GM21529 (cell line): ENCODE results near the gene FBXW5.

ENCODE experiments used
- ATAC-seq: cut with Tn5 transposase; IDR thresholded peaks from one replicate; pipeline ENCODE4 v1.9.1; 2021; ENCODE audit not compliant: unreplicated experiment

Gene FBXW5, protein sequence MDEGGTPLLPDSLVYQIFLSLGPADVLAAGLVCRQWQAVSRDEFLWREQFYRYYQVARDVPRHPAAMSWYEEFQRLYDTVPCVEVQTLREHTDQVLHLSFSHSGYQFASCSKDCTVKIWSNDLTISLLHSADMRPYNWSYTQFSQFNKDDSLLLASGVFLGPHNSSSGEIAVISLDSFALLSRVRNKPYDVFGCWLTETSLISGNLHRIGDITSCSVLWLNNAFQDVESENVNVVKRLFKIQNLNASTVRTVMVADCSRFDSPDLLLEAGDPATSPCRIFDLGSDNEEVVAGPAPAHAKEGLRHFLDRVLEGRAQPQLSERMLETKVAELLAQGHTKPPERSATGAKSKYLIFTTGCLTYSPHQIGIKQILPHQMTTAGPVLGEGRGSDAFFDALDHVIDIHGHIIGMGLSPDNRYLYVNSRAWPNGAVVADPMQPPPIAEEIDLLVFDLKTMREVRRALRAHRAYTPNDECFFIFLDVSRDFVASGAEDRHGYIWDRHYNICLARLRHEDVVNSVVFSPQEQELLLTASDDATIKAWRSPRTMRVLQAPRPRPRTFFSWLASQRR

DNA sequence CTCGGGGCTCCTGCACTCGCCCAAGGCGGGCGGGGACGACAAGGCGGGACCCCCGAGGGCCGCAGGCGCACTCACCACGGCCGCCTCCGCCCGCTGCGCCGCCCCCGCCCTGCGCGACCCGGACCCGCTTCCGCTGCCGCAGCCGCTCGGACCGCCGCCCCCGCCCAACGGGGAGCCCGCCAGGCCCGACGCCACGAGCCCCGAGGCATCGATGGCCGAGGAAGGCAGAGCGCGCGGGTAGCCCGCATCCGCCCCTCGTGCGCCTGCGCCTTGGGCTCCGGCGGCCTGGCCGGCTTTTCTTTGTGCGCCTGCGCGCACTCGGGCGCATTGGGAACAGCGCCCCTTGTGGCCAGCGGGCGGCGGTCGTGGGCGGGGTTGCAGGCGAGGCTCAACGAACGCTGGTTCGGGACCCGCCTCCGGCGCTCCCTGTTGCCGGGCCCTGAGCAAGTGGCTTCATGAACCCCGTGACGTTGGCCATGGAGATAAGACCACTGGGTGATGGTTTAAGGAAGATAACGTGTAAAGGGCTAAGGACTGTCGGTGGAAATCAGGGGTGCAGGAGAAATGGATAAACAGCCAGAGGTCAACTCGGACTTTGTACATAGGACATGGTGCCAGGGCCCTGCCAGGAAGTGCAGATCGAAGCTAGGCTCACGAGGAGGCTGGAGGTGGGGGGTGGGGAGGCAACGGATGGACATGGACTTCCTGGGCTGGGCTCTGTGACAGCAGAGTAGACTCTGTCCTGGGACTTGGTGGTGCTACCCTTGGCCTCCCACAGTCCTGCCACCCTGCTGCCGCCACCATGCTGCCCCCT is at the start of gene FBXW5, which contains the start of gene C8G:
FBXW5 (minus strand) TSS at position 220 of the 814 bp plus-strand sequence. CDS start 655 bp downstream, outside the sequence.
C8G (plus strand) TSS at position 725 of the 814 bp plus-strand sequence; CDS start at position 803, 78 bp downstream.
- ATAC-seq: peak; percentile 62

DNA sequence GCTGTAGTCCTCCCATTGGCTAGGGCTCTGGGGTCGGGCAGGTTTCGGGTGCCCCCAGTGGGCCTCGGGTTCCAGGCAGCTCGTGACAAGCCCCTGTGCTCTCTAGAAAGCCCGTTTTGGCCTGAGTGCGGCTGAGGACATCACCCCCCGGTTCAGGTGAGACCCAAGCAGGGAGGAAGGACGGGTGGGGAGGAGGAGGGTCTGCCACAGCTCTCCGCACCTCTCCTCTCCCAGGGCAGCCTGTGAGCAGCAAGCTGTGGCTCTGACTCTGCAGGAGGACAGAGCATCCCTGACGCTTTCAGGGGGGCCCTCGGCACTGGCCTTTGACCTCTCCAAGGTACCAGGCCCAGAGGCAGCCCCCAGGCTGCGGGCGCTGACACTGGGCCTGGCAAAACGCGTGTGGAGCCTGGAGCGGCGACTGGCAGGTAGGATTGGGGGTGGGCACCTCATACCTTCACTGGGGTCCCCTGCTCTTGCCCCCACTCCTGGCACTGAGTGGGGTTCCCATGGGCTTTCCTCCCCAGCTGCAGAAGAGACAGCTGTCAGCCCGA is 48.4 kb upstream of the FBXW5 start:
- ATAC-seq: no peak

DNA sequence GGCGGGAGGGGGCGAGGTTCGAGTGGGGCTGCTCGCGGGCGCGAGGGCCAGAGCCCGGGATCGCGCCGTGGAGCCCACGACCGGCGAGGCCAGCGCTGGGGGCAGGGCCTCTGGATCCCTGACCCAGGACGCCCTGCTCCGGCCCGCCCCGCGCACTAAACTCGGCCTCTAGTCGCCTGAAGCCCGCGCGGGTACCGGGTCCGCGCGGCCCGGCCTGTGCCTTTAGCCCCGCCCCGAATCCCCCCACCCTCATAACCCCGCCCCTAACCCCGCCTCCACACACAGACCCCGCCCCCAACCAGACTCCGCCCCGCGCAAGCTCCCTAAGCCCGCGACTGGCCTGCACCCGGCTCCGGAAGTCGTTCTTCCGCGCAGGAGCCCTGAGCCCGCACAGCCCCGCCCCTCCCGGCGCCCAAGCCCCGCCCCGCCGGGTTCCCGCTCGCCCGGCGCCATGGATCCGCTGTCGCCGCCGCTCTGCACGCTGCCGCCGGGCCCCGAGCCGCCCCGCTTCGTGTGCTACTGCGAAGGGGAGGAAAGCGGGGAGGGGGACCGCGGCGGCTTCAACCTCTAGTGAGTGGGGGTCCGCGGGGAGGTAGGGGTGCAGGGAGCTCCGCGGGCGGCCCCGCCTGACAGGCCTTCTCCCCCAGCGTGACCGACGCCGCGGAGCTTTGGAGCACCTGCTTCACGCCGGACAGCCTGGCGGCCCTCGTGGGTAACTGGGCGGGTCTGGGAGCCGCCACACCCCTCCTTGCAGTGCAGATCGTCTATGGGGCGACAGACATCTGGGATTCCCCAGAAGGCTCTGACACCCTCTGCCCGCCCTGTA is 47.7 kb upstream of the FBXW5 start, which contains the start of gene PAXX:
PAXX (plus strand) TSS at position 430 of the 826 bp plus-strand sequence; CDS start at position 452, 22 bp downstream.
- ATAC-seq: peak; percentile 87

DNA sequence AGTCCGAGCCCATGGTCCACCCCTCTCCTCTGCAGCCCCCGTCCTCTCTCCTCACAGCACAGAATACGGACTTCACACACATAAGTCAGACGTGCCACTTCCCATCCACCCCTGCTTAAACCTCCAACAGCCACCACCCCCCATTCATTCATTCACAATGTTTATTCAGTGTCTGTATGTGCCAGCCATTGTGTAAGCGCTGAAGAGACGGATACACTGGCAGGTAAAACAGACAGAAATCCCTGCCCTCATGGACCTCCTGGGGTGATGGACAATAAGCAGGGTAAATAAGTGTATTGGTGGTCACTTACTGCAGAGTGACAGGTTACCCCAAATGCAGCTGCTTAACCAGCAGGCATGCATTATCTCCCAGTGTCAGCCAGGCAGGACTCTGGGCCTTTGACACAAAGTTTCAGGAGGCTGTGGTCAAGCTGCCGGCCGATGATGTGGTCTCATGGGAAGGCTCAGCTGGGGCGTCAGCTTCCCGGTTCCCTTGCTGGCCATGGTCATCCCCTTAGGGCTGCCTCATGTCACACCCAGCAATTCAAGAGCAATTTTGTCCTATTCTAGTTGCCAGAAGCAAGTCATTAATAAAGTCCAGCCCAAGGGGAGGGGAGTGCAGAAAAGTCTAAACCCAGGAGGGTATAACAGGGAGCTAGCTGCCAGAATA is 45.8 kb upstream of the FBXW5 start:
- no peak for ATAC-seq

DNA sequence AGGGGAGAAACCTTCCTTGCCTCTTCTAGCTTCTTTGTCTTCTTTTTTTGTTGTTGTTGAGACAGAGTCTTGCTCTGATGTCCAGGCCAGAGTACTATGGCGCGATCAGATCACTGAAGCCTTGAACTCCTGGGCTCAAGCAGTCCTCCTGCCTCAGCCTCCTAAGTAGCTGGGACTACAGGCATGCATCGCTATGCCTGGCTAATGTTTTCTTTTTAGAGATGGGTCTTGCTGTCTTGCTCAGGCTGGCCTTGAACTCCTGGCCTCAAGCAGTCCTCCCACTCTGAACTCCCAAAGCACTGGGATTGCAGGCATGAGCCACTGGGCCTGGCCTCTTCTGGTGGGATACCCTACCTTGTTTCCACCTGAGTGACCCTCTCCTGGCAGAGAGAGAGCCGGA is 44.3 kb upstream of the FBXW5 start:
- no peak for ATAC-seq

DNA sequence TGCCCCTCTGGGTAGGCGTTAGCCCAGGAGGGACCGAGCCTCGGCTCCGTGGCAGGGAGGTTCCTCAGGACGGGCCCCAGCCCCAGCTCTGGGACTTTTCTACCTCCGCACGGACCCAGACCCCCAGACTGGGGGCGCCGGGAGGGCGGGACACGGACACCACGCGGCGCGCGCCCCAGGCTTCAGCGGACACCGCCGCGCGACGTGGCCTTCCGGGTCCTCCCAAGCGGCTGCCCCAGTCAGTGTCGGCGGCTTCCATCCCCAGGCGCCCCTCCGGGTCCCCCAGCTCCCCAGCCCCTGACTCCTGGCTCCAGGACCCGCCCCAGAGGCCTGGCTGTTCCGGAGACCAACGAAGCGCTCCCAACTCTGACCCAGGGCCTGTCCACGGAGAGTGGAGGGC is 41.3 kb upstream of the FBXW5 start:
- no peak for ATAC-seq

DNA sequence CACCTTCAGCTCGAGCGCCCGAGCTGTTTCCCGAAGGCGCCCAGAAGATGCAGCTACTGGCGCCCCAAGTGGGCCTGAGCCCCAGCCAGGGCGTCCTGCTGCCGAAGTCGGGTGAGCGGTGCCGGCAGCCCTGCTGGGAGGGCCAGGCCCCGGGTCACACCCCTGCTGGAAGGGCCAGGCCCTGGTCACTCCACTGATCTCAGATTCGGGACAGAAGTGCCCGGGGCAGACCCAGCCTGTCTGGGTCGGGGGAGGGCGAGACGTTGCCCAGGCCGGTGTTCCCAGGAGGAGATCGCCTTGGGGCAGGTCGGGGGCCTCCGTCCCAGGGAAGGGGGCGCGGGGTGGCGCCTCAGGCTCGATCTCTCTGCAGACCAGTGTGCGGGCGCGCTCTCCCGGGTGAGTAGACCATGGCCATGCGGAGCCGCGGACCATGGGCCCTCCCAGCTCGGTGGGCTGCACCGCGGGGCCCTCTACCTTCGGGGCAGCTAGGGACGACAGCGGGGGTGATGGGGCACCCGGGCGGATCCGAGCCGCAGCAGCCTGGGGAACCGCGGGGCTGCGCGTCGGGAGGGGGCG is 40.6 kb upstream of the FBXW5 start:
- ATAC-seq: no peak

DNA sequence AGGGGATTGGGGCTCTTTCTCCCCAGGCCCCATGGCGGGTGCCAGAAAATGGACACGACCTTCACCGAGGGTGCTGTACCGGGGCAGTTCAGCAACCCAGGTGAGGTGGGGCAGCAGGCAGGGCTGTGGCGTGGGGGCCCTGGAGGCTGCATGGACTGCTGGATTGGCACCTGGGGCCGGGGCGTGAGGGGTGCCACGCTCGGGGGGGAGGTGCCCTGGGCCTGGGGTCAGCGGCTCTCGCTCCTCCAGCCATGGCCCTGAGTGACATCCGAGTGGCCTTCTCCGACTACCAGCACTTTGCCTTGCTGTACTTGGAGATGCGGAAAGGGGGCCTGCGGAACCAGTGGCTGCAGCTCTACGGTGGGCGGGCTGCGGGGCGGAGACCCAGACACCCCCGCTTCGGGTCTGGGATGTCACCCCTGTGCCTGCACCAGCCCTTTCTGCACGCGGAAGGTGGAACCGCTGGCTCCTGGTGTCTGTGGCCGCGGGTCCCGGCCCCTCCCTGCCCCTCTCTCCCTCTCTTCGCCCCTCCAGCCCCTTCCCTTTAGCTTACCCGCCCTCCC is 40.0 kb upstream of the FBXW5 start:
- ATAC-seq: no peak

DNA sequence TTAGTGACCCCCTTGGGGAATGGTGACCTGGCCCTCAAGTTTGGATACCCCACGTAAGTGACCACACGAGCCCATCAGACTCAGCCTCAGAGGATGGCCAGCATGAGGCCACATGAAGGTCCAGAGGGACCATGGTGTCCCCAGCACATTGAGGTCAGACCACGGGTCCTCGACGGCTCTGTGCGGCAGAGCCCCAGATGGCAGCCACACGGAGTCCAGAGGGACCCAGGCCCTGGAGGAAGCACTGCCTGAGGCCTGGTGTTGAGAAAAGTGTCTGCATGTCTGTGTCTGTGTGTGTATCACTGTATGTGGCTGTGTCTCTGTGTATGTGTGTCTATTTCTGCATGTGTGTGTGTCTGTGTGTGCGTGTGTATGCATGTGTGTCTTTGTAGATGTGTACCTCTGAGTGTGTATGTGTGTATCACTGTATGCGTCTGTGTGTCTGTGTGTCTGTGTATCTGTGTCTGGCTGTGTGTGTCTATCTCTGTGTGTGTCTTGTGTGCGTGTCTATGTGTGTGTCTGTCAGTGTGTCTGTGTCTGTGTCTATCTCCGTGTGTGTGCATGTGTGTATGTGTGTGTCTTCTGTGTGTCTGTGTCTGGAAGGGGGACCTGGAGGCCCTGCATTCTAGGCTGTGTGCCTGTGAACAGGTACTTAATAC is 39.2 kb upstream of the FBXW5 start:
- ATAC-seq: no peak

DNA sequence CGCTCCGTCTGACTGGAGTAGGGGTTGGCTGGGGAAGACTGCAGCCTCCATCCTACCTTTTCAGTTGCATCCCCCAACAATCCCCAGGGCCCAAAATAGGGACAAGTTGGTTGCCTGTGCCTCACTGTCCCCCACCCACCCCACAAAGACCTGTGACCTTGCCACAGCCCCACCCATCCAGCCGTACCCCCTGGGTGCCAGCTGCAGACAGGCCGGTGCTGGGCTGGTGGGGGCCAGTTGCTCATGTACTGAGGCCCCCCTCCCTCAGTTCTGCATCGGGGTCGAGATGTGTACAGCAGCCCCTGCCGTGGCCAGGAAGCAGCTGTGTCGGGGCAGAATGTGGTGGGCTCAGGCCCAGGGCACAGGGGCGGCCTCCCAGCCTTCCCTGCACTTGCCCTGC is 38.6 kb upstream of the FBXW5 start:
- ATAC-seq: no peak

DNA sequence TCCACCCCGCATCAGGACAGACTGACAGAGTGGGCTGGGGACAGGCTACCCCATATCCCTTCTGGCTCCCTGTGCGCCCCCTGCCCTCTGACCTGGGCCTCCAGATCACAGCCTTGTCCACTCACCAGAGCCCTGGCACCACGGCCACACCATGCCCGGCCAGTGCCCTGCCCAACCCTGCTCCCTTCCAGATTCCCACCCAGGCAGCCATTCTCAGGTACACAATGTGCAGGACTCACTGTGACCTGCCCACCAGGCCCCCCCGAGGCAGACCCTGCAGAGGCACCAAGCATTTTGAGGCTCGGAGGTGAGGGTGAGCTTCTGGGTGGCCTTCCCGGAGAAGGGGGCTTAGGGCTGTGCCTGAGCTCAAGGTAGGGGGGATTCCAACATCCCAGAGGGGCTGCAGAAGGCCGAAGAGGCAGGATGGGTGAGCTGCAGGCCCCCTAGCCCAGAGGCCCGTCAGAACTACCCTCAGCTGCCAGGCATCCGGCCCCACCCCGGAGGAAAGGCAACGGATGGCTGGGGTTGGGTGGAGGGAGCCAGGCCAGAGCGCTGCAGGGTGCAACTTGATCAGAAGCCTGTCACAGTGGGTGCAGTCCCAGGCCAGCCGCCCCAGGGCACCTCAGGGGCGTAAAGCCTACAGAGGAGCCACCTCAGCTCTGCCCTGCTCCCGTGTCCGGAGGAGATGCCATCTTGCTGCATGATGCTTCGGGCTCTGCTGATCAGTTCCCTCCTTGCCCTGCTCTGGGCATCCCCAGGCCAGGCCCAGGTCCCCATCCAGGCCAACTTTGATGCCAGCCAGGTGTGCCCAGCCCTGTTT is 37.9 kb upstream of the FBXW5 start, which contains the start of gene LCNL1:
LCNL1 (plus strand) TSS at position 762 of the 820 bp plus-strand sequence. CDS start 594 bp downstream, outside the sequence.
- ATAC-seq: no peak

DNA sequence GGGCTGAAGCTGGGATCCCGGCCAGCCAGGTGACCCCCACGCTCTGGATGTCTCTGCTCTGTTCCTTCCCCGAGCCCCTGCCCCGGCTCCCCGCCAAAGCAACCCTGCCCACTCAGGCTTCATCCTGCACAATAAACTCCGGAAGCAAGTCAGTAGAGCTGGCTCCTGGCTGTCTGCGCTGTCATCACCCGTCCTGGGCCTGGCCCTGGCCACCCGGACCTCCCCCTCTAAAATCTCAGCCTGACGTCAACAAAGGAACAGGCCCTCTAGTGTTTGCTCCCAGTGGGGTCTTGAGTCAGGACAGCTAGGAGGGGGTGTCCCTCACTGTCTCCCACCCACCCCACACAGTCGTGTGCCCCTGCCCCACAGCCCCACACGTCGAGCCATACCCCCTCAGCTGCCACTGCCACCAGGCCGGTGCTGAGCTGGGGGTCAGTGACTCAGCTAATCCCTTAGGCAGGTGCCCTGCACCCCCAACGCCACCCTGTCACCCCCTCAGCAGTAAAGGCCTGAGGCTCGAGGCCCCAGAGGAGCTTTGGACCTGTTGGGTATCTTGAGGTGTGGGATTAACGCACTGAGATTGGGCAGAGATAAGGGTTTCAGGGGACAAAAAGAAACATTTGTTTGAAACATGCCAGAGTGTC is 37.2 kb upstream of the FBXW5 start:
- no peak for ATAC-seq

DNA sequence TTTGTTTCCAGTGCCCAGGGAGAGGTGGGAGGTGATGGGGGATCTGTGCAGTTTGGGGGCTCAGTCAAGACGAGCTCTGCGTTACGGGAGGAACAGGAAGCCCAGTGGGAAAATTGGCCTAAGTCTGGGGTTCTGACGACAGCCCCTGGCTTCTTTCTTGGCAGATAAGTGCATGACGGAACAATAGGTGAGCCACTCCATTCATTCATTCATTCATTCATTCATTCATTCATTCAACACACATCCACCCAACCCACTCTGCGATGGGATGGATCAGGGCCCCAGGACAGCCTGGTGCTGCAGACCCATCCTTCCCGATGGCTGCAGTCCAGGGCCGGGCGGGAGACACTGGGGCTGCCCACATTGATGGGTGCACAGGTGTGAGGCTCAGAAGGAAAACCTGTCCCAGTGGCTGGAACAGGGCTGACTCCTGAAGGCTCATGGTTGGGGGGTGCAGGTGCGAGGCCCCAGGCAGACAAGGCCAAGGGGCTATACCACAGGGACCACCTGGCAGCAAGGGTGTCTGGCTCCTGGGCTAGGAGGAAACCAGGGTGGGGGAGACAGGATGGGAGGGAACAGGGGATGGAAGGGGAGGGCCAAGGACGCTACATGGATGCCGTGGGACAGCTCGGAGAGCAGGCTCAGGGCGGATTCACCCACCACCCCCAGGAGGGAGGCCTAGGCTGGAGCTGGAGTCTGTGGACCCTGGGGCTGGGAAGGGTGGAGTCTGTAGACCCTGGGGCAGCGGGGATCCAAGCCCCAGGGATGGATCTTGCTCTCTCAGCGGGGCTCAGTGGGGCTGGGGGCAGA is 36.3 kb upstream of the FBXW5 start:
- no peak for ATAC-seq

DNA sequence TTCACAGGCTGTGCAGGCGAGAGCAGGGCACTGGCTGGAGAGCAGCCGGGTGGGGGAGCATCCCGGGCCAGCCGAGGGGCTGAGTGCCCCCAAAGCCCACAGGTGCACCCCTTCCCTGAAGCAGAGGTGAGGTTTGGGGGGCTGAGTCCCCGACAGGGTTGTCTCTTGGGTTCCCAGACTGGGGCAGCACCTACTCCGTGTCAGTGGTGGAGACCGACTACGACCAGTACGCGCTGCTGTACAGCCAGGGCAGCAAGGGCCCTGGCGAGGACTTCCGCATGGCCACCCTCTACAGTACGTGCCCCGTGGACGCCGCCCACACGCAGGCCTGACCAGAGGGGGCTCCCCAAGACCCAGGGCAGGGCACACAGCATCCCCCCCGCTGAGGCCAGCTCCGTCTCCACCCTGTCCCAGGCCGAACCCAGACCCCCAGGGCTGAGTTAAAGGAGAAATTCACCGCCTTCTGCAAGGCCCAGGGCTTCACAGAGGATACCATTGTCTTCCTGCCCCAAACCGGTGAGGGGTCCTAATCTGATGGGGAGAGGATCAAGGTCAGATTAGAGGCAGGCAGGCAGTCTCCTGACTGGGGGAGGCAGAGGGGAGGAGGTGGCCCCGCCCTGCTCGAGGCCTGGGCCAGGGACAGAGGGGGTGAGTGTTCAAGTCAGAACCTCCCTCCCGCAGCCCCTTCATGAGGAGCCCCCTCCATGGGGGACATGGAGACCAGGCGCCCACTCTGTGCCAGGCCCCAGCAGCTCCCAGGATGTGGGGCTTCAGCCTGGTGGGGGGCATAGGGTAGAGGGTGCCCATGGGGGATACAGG is 35.4 kb upstream of the FBXW5 start:
- ATAC-seq: no peak

DNA sequence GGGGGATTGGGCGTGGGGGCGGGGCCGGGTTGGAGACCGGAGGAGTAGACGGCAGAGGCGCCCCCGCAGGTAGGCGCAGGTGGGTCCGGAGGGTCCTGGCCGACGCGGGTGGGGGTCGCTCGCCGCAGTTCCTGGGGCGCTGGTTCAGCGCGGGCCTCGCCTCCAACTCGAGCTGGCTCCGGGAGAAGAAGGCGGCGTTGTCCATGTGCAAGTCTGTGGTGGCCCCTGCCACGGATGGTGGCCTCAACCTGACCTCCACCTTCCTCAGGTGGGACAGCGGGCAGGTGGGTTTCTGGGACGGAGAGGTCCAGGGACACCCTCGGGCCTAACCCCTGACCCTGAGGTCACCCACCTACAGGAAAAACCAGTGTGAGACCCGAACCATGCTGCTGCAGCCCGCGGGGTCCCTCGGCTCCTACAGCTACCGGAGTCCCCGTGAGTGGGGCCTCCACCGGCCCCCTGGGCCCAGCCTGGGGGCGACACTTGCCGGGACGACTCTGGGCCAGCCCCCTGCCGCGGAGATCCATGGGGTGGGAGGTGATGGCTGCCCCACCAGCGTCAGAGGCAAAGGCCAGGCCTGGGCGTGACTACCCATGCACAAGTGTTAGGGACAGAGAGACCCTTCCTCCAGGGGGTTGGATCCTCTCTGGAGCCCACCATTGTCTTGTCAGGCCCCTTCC is 34.5 kb upstream of the FBXW5 start:
- ATAC-seq: no peak
